GM12891 (cell line): ENCODE measurements around the gene APMAP.

Source experiments
- POLR2A ChIP-seq: IDR thresholded peaks from 2 replicates; pipeline ENCODE4 v1.6.1; 2011; ENCODE audit warnings: low read depth, low read length, control low read depth
- POLR2AphosphoS5 ChIP-seq: IDR thresholded peaks from 2 replicates; pipeline ENCODE4 v1.6.1; 2011; ENCODE audit warnings: low read depth, low read length, control low read depth

DNA sequence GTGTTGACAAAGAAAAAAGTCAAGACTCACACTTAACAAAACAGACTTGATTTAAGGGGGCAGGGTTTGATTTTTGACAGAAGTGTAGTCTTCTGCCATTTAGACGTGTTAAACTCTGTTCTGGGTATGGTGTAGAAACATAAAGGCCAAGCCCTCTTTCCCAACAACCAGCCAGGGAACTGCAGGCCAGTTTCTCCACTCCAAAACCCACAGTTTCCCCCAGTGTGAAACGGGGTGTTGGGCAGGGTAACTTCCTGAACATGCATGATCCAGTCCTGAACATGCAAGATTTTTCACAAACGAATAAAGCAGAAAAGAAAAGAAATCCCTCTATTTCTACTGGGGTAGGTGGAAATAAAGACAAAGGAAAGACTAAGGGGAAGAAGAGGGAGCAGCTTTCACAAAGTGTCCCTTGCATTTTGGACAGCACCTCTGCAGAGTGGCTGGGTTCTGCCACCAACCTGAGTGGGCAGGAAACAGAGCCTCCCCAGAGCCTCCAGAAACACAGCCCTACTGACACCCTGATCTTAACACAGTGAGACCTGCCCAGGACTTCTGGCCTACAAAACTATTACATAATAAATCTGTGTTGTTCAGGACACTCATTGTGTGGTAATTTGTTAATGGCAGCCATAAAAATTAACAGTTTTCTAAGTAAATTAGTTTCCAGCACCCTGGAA, 7.5 kb downstream of the APMAP start:
- TF ChIP-seq POLR2AphosphoS5 (no peak), POLR2A (no peak)
